HG02885 (cell line): ENCODE results near the gene FBXO15.

Source experiments
- ATAC-seq: cut with Tn5 transposase; IDR thresholded peaks from one replicate; pipeline ENCODE4 v1.9.1; 2021; ENCODE audit warnings: mild to moderate bottlenecking; ENCODE audit not compliant: unreplicated experiment, poor library complexity

The FBXO15 gene

GRCh38 chr18:74066018-74066417 lies 81.6 kb downstream of the FBXO15 start:
- no peak for ATAC-seq

- ATAC-seq, result no peak
These were observed 82.3 kb downstream of the FBXO15 start for GRCh38 chr18:74065366-74065765.

GRCh38 chr18:74064510-74064909 lies 83.1 kb downstream of the FBXO15 start:
- ATAC-seq, result peak; percentile 61

GRCh38 chr18:74063557-74063956 lies 84.1 kb downstream of the FBXO15 start:
- ATAC-seq, result no peak

- ATAC-seq, result peak; percentile 71
These were observed 84.6 kb downstream of the FBXO15 start for GRCh38 chr18:74063023-74063422.

- no peak for ATAC-seq
These were observed 85.6 kb downstream of the FBXO15 start for GRCh38 chr18:74062037-74062436.

- no peak for ATAC-seq
These were observed 87.1 kb downstream of the FBXO15 start for GRCh38 chr18:74060579-74060978.

GRCh38 chr18:74050807-74051206 lies 96.8 kb downstream of the FBXO15 start:
- no peak for ATAC-seq

- ATAC-seq, result peak; percentile 92
These were observed 106.9 kb downstream of the FBXO15 start for GRCh38 chr18:74040459-74041332.

GRCh38 chr18:74040008-74040407 lies 107.6 kb downstream of the FBXO15 start:
- ATAC-seq, result no peak

GRCh38 chr18:74029161-74029560 lies 118.5 kb downstream of the FBXO15 start:
- no peak for ATAC-seq
